Measurements from ENCODE around the gene PARD3. TPM values are rescaled to one million over a fixed set of nuclear protein-coding genes. Genes with fewer than 3 reads are reported as not detected.
"Not testable (repeated sequence)": the region's sequence is repeated elsewhere in the genome, so short reads cannot be mapped to it uniquely, and the experiment has no call there.

Gene PARD3
- total RNA-seq, 3 donors from 2014 or later (not counting 1 experiment from before 2014, with no cell fraction given), result 0.14 to 0.49 (median 0.38) TPM

GRCh38 chr10:34360984-34361383 is 454.1 kb downstream of the PARD3 start:
- no peaks in the 10 kb centered on the region for H3K4me1 Mint-ChIP-seq
- Histone ChIP-seq H3K4me3 (ENCODE audit: low read length) (no peak overlapping the region), H3K27ac (ENCODE audit: low read length) (no peak overlapping the region), H3K27me3 (ENCODE audit: control insufficient read depth, insufficient read depth, low read length) (no peaks in the 10 kb centered on the region), H3K4me1 (ENCODE audit: control insufficient read depth, insufficient read depth, low read length) (no peaks in the 10 kb centered on the region), H3K9me3 (ENCODE audit: control insufficient read depth, insufficient read depth, low read length) (no peaks in the 10 kb centered on the region), H3K36me3 (ENCODE audit: control insufficient read depth, insufficient read depth, low read length) (no peaks in the 10 kb centered on the region)
- TF ChIP-seq CTCF (IDR thresholded peaks at IDR 0.05), result no peak
- intact Hi-C loops (cut with micrococcal nuclease), result no loop called here
- DNase-seq (no peak), ATAC-seq (no peak)
- H3K27me3 Mint-ChIP-seq (ENCODE audit: low read depth in 2 of 2), result no peaks in the 10 kb centered on the region
- no peak overlapping the region for H3K4me3 Mint-ChIP-seq
- H3K36me3 Mint-ChIP-seq, result no peaks in the 10 kb centered on the region
- no peak overlapping the region for H3K27ac Mint-ChIP-seq
- H3K9me3 Mint-ChIP-seq, result no peaks in the 10 kb centered on the region
- 64% methylated on average over 2 of the region's 3 CpGs for WGBS (ENCODE audit: insufficient coverage)

GRCh38 chr10:34359435-34359813 is 455.7 kb downstream of the PARD3 start:
- 90% methylated on average over 4 of the region's 4 CpGs for WGBS (ENCODE audit: insufficient coverage)
- Histone ChIP-seq H3K4me3 (ENCODE audit: low read length) (no peak overlapping the region), H3K27me3 (ENCODE audit: control insufficient read depth, insufficient read depth, low read length) (no peaks in the 10 kb centered on the region), H3K9me3 (ENCODE audit: control insufficient read depth, insufficient read depth, low read length) (no peaks in the 10 kb centered on the region), H3K36me3 (ENCODE audit: control insufficient read depth, insufficient read depth, low read length) (no peaks in the 10 kb centered on the region), H3K27ac (ENCODE audit: low read length) (no peak overlapping the region), H3K4me1 (ENCODE audit: control insufficient read depth, insufficient read depth, low read length) (no peaks in the 10 kb centered on the region)
- H3K36me3 Mint-ChIP-seq, result no peaks in the 10 kb centered on the region
- H3K9me3 Mint-ChIP-seq, result no peaks in the 10 kb centered on the region
- DNase-seq (no peak), ATAC-seq (no peak)
- H3K4me1 Mint-ChIP-seq, result no peaks in the 10 kb centered on the region
- H3K27me3 Mint-ChIP-seq (ENCODE audit: low read depth in 2 of 2), result no peaks in the 10 kb centered on the region
- no peak overlapping the region for H3K27ac Mint-ChIP-seq
- no peak overlapping the region for H3K4me3 Mint-ChIP-seq
- no peak for TF ChIP-seq CTCF (IDR thresholded peaks at IDR 0.05)
- intact Hi-C loops (cut with micrococcal nuclease), result no loop called here

- ATAC-seq (no peak), DNase-seq (no peak)
- no peaks in the 10 kb centered on the region for H3K9me3 ChIP-seq (ENCODE audit: control insufficient read depth, insufficient read depth, low read length)
- TF ChIP-seq CTCF (IDR thresholded peaks at IDR 0.05), result no peak
- H3K27ac ChIP-seq (ENCODE audit: low read length), result no peak overlapping the region
- Mint-ChIP-seq H3K4me3 (no peak overlapping the region), H3K4me1 (no peaks in the 10 kb centered on the region), H3K36me3 (no peaks in the 10 kb centered on the region), H3K27ac (no peak overlapping the region), H3K27me3 (ENCODE audit: low read depth in 2 of 2) (no peaks in the 10 kb centered on the region), H3K9me3 (no peaks in the 10 kb centered on the region)
- H3K36me3 ChIP-seq (ENCODE audit: control insufficient read depth, insufficient read depth, low read length), result no peaks in the 10 kb centered on the region
- intact Hi-C loops (cut with micrococcal nuclease), result no loop called here
- H3K4me3 ChIP-seq (ENCODE audit: low read length), result no peak overlapping the region
- H3K4me1 ChIP-seq (ENCODE audit: control insufficient read depth, insufficient read depth, low read length), result no peaks in the 10 kb centered on the region
- 63% methylated on average over 1 of the region's 2 CpGs for WGBS (ENCODE audit: insufficient coverage)
- H3K27me3 ChIP-seq (ENCODE audit: control insufficient read depth, insufficient read depth, low read length), result no peaks in the 10 kb centered on the region
Measured at GRCh38 chr10:34358729-34359434, 456.2 kb downstream of the PARD3 start.

DNA sequence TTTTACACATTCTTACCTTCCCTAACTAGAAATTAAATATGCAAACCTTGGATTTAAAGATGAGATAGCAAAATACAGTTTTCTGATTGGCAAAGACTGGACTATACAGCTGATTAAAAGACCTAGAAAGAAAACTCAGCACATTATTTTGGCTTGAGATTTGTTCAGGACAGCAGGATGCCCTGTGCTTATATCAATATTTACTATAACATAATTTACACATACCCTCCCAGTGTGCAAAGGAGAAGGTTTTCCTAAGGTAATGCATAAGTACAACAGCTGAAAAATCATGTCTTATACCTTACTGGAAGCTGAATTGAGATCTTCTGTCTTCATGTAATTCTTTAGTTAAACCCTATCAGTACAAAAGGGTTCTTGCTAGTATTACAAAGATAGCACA is 458.6 kb downstream of the PARD3 start:
- H3K4me3 ChIP-seq (ENCODE audit: low read length), result no peak overlapping the region
- no peaks in the 10 kb centered on the region for H3K27me3 ChIP-seq (ENCODE audit: control insufficient read depth, insufficient read depth, low read length)
- H3K27me3 Mint-ChIP-seq (ENCODE audit: low read depth in 2 of 2), result no peaks in the 10 kb centered on the region
- no peaks in the 10 kb centered on the region for H3K4me1 Mint-ChIP-seq
- H3K36me3 Mint-ChIP-seq, result no peaks in the 10 kb centered on the region
- H3K27ac ChIP-seq (ENCODE audit: low read length), result no peak overlapping the region
- H3K4me3 Mint-ChIP-seq, result no peak overlapping the region
- H3K9me3 Mint-ChIP-seq, result no peaks in the 10 kb centered on the region
- H3K36me3 ChIP-seq (ENCODE audit: control insufficient read depth, insufficient read depth, low read length), result no peaks in the 10 kb centered on the region
- H3K9me3 ChIP-seq (ENCODE audit: control insufficient read depth, insufficient read depth, low read length), result no peaks in the 10 kb centered on the region
- no peak for TF ChIP-seq CTCF (IDR thresholded peaks at IDR 0.05)
- ATAC-seq (no peak), DNase-seq (no peak)
- no peaks in the 10 kb centered on the region for H3K4me1 ChIP-seq (ENCODE audit: control insufficient read depth, insufficient read depth, low read length)
- no peak overlapping the region for H3K27ac Mint-ChIP-seq
- intact Hi-C loops (cut with micrococcal nuclease), result no loop called here

GRCh38 chr10:34353530-34353929 is 461.6 kb downstream of the PARD3 start:
- intact Hi-C loops (cut with micrococcal nuclease); H3K27me3 Mint-ChIP-seq (ENCODE audit: low read depth in 2 of 2); H3K27ac ChIP-seq (ENCODE audit: low read length); DNase-seq; H3K27ac Mint-ChIP-seq; ATAC-seq; H3K36me3 ChIP-seq (ENCODE audit: control insufficient read depth, insufficient read depth, low read length); H3K4me1 Mint-ChIP-seq; H3K4me3 Mint-ChIP-seq; H3K27me3 ChIP-seq (ENCODE audit: control insufficient read depth, insufficient read depth, low read length); H3K36me3 Mint-ChIP-seq; H3K9me3 ChIP-seq (ENCODE audit: control insufficient read depth, insufficient read depth, low read length); H3K4me3 ChIP-seq (ENCODE audit: low read length); H3K9me3 Mint-ChIP-seq; H3K4me1 ChIP-seq (ENCODE audit: control insufficient read depth, insufficient read depth, low read length): not testable (repeated sequence)
- WGBS (ENCODE audit: insufficient coverage), result 87% methylated on average over 3 of the region's 4 CpGs
